ENCODE data around the gene G0S2.

GRCh38 chr1:209626346-209627026, 48.7 kb upstream of the G0S2 start:
- TF ChIP-seq USF2 (IDR thresholded peaks at IDR 0.05; ENCODE audit: low read depth, low read length) (no peak), CHD1 (IDR thresholded peaks at IDR 0.05; ENCODE audit: low read depth, low read length) (no peak), RAD21 (IDR thresholded peaks at IDR 0.05; ENCODE audit: low read length) (no peak), CTCF (conservative IDR thresholded peaks at IDR 0.05; ENCODE audit: low read depth, low read length) (no peak), RFX5 (IDR thresholded peaks at IDR 0.05; ENCODE audit: low read depth, low read length) (no peak), ELK1 (IDR thresholded peaks at IDR 0.05; ENCODE audit: borderline replicate concordance, low read depth, low read length) (no peak)
